Measurements from ENCODE around the gene STX11. TPM values are rescaled to one million over a fixed set of nuclear protein-coding genes. Genes with fewer than 3 reads are reported as not detected.
"Not testable (repeated sequence)": the region's sequence is repeated elsewhere in the genome, so short reads cannot be mapped to it uniquely, and the experiment has no call there.

The STX11 gene
- total RNA-seq, 1 donor from 2014 or later = 16.0 TPM

GRCh38 chr6:144171406-144171805, 21.1 kb downstream of the STX11 start:
- DNase-seq (ENCODE audit: extremely low read depth, low read depth, low spot score) = no peak

- DNase-seq (ENCODE audit: extremely low read depth, low read depth, low spot score) = no peak
Observed at GRCh38 chr6:144174006-144174405, 23.7 kb downstream of the STX11 start.

- no peak for DNase-seq (ENCODE audit: extremely low read depth, low read depth, low spot score)
Observed at GRCh38 chr6:144176043-144176442, 25.7 kb downstream of the STX11 start.

- no peak for DNase-seq (ENCODE audit: extremely low read depth, low read depth, low spot score)
Observed at GRCh38 chr6:144177726-144178125, 27.4 kb downstream of the STX11 start.

DNA sequence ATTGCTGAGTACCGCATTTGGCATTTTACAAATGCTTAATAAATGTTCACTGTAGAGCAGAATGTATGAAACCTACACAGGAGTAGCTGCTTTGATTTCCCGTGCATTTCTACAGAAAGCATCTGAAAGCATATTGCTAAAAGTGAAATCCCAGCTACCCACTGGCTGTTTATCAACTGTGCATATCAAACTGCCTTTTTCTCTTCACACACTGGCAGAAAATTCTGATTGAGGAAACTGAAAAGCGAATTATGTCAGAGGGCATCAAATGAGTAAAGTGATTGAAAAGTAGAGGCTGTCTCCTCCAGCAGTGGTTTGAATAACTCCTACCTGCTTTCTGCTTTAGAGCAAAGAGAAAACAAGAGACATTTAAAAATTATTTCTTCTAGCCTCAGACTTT, 28.0 kb downstream of the STX11 start:
- DNase-seq (ENCODE audit: extremely low read depth, low read depth, low spot score) = no peak

DNA sequence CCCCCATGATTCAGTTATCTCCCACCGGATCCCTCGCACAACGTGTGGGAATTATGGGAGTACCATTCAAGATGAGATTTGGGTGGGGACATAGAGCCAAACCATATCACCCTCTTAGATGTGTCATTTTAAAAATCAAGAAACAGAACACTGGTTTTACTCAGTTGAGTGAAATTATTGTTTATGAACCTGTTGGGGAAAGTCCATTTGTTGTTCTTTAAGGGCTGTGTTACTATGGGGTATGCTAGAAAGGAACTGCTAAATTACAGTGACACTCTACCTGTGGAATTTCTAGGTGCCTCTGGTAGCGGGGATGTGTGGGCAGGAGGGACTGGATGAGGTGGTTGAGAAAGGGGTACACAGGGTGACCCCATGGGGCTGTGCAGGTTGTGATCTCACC, 28.9 kb downstream of the STX11 start:
- DNase-seq (ENCODE audit: extremely low read depth, low read depth, low spot score) = no peak

GRCh38 chr6:144179828-144180227, 29.5 kb downstream of the STX11 start:
- DNase-seq (ENCODE audit: extremely low read depth, low read depth, low spot score) = no peak

GRCh38 chr6:144180354-144180753, 30.0 kb downstream of the STX11 start:
- not testable (repeated sequence) for DNase-seq (ENCODE audit: extremely low read depth, low read depth, low spot score)

DNA sequence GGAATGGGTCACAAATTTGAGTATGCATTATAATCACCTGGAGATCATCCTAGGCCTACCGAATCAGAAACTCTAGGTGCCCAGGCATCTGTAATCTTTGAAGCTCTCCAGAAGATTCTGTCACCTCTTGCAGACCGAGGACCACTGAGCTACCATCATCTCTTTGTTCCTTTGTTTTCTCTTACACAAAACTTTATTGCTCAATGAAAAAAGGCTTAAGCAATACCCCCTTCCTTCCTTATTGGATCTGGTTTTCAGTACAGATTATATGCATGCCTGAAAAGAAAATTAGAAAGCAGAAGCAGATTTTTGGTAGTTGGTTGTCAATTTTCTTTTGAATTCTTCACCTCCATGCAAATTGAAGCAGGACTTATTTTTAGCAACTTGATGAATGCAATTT, 31.3 kb downstream of the STX11 start:
- DNase-seq (ENCODE audit: extremely low read depth, low read depth, low spot score) = no peak

- not testable (repeated sequence) for DNase-seq (ENCODE audit: extremely low read depth, low read depth, low spot score)
Observed at GRCh38 chr6:144184186-144184585, 33.9 kb downstream of the STX11 start.

DNA sequence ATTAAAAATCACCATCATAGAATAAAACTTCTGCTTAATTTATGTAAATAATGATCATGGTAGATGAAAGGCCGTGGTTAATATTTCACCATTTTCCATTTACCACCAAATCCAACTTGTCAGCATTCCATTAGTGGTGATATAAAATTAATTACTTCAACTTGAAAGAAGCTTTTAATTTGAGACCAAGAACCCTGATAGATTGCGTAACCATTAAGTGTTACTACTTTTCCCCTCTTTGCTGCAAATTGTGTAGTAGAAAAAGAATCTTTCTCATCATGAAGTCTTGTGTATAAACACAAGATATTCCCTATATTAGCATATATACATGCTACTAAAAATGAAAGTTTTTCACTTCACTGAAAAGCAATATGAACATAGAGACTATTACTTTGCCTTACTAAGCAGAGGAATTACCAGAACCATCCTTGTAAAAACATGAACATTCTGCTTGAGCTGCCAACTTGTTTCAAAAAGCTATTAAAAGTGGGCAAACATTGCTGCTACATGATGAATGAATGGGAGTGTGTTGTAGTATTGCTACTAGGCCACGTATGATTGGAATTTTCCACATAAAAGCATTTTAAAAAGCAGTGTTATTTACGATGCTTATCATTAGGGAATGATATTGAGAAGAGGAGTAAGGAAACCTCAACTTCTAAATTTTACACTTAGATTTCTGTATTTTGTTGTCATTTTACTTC, 35.0 kb downstream of the STX11 start:
- no peak for DNase-seq (ENCODE audit: extremely low read depth, low read depth, low spot score)

DNA sequence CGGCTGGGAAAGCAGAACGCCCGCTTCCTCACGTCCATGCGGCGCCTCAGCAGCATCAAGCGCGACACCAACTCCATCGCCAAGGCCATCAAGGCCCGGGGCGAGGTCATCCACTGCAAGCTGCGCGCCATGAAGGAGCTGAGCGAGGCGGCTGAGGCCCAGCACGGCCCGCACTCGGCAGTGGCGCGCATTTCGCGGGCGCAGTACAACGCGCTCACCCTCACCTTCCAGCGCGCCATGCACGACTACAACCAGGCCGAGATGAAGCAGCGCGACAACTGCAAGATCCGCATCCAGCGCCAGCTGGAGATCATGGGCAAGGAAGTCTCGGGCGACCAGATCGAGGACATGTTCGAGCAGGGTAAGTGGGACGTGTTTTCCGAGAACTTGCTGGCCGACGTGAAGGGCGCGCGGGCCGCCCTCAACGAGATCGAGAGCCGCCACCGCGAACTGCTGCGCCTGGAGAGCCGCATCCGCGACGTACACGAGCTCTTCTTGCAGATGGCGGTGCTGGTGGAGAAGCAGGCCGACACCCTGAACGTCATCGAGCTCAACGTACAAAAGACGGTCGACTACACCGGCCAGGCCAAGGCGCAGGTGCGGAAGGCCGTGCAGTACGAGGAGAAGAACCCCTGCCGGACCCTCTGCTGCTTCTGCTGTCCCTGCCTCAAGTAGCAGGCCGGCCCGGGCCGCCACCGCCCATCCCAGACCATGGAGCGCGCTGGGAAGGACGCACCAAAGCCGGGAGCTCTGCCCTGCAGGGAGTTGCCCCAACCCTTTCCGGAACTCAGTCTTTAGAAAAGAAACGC, 36.7 kb downstream of the STX11 start:
- no peak for DNase-seq (ENCODE audit: extremely low read depth, low read depth, low spot score)

DNA sequence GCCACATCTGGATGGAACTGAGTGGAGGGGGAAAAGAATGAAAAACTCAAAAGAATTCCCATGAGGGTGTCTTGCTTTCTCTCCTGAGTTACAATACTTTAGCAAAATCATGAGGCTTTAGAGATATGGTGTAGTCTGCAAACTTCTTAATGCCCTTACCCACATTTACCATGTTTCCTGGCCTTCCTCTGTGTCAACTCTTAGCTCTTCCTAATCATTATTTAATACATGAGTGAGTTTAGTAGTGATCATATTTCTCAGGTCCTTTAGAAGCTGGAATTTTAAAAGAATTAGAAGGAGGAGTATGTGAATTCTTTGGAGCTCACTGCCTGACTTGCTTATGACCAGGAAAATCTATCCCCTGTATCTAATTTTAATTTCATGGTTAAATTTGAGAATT, 39.0 kb downstream of the STX11 start:
- DNase-seq (ENCODE audit: extremely low read depth, low read depth, low spot score) = no peak

- DNase-seq (ENCODE audit: extremely low read depth, low read depth, low spot score) = no peak
Observed at GRCh38 chr6:144190080-144190479, 39.8 kb downstream of the STX11 start.

- peak; percentile 92 for DNase-seq (ENCODE audit: extremely low read depth, low read depth, low spot score)
Observed at GRCh38 chr6:144190593-144190992, 40.3 kb downstream of the STX11 start.

GRCh38 chr6:144193181-144193580, 42.9 kb downstream of the STX11 start:
- no peak for DNase-seq (ENCODE audit: extremely low read depth, low read depth, low spot score)

DNA sequence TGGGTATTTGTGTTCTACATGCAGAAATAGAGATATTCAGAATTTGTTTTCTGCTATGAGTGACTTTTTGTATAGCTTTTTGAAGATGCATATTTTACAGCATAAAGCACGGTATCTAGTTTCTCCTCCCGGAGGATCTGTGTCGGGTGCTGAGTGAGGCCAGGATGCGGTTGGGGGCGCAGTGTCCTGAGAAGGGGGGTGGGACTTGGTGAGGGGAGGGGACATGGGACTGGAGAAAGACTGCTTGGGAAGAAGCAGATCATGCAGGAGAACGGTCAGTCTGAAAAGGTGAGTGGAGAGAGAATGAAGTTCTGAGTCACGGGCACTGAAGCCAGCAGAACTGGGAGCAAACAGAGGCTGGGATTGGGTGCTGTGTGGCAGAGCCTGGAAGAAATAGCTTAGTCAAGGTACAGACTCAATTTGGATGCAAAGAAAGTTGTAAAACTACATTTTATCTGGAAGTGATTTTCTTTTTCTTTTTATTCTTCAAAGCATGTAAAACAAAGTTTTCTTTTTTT, 44.0 kb downstream of the STX11 start:
- DNase-seq (ENCODE audit: extremely low read depth, low read depth, low spot score) = no peak

GRCh38 chr6:144195671-144196270, 45.5 kb downstream of the STX11 start:
- no peak for DNase-seq (ENCODE audit: extremely low read depth, low read depth, low spot score)

- no peak for DNase-seq (ENCODE audit: extremely low read depth, low read depth, low spot score)
Observed at GRCh38 chr6:144197919-144198318, 47.6 kb downstream of the STX11 start.

GRCh38 chr6:144202879-144203468, 52.7 kb downstream of the STX11 start:
- DNase-seq (ENCODE audit: extremely low read depth, low read depth, low spot score) = no peak

DNA sequence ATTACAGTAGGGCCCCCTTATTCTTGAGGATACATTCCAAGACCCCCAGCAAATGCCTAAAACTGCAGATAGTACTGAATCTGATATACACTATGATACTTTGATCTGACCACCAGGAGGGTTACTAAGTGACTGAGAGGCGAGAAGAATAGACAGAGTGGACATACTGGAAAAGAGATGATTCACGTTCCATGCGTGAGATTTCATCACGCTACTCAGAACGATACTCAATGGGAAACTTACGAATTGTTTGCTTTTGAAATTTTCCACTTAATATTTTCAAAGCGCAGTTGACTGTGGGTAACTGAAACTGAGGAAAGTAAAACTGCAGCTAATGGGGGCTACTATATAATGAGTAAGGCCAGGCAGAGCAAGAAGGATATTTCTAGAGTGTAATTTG, 60.8 kb downstream of the STX11 start:
- no peak for DNase-seq (ENCODE audit: extremely low read depth, low read depth, low spot score)
